Astrocyte of the cerebellum (primary cell): ENCODE data around the gene MIAT.
A peak's percentile ranks its signal among the peaks of the same experiment; 100 is the strongest.

Source experiments
- DNase-seq: peaks from one replicate; pipeline ENCODE4 v3.0.0-alpha.2; 2011; ENCODE audit warnings: low read depth
- H3K4me3 ChIP-seq: 2 replicates; pipeline ENCODE4 v1.5.1; 2011; ENCODE audit warnings: mild to moderate bottlenecking, low read depth, low read length, moderate library complexity
- CTCF ChIP-seq: IDR thresholded peaks from 2 replicates; pipeline ENCODE4 v1.5.1; 2012; ENCODE audit warnings: low read length, low read depth, moderate library complexity, mild to moderate bottlenecking; ENCODE audit errors: missing control alignments
- in situ Hi-C: cut with HindIII; loops from 2 replicates; pipeline ENCODE4 v1.10.0; 2017; ENCODE audit warnings: low sequenced_read_pairs

The MIAT gene

DNA sequence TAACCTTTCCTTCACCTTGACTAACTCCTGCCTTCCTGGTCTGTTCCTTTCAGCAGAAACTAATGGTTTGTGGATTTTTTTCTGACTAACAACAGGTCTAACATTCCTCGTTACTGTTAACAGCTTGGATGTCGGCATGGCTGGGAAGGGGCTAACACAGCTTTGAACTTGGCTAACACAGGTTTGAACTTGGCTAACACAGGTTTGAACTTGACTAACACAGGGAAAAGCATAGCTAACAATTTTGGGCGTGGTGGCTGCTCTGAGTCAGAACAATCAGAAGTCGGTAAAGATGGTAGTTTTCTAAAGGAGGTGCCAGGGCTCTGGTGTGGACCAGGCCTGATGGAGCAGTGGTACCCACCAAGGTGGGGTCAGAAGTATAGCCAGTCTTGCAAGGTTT is 16.1 kb downstream of the MIAT start:
- no peak for TF ChIP-seq CTCF
- no peak for DNase-seq
- H3K4me3 ChIP-seq: peak overlapping the region; percentile 54
- in situ Hi-C loops: no loop called here

DNA sequence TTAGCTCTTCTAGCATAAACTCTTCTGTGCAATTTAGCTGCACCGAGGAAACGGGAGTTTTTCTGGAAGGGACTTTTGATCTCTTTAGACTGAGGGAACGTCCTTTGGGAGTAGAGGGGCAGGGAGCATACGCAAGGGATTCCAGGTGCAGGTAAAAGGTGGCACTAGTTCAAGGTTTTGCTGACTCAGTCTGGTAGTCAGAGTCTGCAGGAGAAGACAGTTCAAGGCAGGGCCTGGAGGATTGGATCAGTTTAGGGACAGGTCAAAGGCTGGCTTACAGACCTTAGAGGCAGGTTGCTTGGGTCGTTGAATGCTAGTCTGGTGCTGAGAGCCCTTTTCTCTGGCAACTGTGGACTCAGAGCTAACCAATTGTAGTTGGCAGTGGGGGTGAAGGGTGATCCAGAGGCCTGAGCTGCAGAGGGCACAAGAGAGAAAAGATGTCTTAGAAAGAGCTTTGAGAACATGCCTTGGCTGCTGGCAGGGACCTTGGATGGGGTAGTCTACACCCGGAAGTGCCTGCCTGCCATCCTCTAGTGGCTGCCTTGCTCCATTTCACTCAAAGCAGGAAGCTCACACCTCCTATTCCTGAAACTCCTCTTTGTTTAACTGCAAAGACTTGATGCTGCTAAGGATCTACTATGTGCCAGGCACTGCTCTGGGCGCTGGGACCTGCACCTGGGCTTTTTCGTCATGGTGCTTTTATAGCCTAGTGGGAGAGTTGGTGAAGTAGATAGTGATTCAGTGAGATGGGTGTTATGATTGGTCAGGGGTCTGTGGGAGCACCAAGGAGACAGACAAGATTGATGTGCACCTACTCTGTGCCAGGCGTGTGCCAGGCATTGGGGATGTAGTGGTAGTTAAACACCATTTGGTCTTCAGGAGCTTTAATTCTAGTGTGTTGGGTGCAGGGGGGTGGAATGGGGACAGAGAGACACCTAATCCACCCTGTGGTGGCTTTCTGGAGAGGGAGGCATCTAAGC is 17.1 kb downstream of the MIAT start:
- TF ChIP-seq CTCF: no peak
- in situ Hi-C loops: loop anchor here (25.0 kb wide), 2 partner anchors 213 to 788 kb away; no protein-coding TSS in a partner anchor
- no peak for DNase-seq
- H3K4me3 ChIP-seq: peak overlapping the region; percentile 54

DNA sequence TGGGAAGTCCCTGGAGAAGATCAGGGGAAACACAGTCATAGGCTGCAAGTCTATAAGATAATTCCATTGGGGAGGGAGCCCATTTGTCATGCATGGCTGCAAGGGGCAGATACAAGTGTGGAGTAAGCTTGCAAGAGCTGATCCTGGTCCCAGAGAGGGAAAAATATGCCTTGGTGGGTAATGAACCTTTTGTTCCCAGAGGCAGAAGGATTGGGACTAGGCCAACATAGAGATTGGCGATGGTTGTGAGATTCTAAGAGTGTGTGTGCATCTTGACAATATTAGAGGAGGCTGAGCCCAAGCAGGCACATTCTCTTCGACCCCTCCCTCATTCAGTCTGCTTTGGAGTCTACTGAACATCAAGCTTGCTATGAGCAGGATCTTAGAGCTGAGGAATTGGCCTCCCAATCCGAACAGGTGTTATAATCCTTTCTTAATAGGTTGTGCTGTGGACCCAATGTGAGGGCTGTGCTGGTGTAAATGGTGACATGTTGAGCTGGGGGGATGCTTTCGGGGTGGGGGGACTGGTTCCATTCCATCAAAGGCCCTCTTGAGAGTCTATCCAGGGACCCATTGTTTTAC is 18.4 kb downstream of the MIAT start:
- no peak overlapping the region for H3K4me3 ChIP-seq
- no peak for TF ChIP-seq CTCF
- in situ Hi-C loops: loop anchor here (25.0 kb wide), 2 partner anchors 212 to 787 kb away; no protein-coding TSS in a partner anchor
- DNase-seq: no peak

GRCh38 chr22:26677217-26677616 is 19.8 kb downstream of the MIAT start:
- TF ChIP-seq CTCF: no peak
- H3K4me3 ChIP-seq: no peak overlapping the region
- DNase-seq: no peak
- in situ Hi-C loops: loop anchor here (25.0 kb wide), 2 partner anchors 210 to 785 kb away; no protein-coding TSS in a partner anchor

DNA sequence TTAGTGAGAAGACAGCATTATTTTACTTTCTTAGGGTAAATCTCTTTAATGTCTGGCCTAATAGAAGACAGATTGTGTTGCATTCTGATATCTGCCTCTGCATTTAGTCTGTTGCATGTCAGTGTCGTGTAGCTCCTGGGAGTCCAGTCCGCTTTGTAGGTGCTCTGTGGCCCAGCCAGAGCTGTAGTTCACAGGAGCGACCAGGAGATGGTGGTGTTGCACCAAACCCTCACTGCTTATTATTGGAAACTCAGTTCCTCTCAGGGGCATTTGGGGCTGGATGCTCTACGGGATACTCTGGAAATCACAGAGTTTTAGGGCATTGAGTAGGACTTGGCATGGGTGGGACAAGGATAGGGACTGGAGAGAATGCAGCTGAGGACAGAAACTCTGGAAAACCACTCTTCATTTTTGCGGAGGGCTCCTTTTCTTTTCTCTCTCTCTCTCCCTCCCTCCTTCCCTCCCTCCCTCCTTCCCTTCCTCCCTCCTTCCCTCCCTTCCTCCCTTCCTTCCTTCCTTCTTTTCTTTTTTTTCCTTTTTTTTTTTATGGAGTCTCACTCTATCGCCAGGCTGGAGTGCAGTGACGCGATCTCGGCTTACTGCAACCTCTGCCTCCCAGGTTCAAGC is 21.7 kb downstream of the MIAT start:
- in situ Hi-C loops: loop anchor here (25.0 kb wide), 2 partner anchors 208 to 783 kb away; no protein-coding TSS in a partner anchor
- TF ChIP-seq CTCF: peak; percentile 98
- DNase-seq: peak; percentile 55
- no peak overlapping the region for H3K4me3 ChIP-seq

DNA sequence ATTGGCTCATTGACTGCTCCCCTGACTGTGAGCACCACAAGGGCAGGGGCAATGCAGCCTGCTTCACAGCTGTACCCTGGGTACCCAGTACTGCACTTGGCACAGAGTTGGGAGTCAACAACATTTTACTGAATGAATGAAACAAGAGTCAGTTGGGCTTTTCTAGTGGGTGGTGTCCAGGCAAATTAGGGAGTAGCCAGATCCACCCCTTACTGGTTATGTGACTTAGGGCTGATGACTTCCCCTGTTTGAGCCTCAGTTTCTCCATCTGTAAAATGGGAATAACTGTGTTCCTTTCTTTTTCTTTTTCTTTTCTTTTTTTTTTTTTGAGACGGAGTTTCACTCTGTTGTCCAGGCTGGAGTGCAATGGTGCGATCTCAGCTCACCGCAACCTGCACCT is 23.1 kb downstream of the MIAT start:
- in situ Hi-C loops: loop anchor here (25.0 kb wide), 2 partner anchors 207 to 782 kb away; no protein-coding TSS in a partner anchor
- no peak for DNase-seq
- no peak overlapping the region for H3K4me3 ChIP-seq
- TF ChIP-seq CTCF: no peak
